COLO668 (cell line): Measurements from ENCODE around the gene CSF2RB.

ENCODE experiments used
- DNase-seq: peaks from one replicate; lab custom pipeline; 2025; ENCODE audit not compliant: unreplicated experiment; lab: John Stamatoyannopoulos, UW

CSF2RB gene

DNA sequence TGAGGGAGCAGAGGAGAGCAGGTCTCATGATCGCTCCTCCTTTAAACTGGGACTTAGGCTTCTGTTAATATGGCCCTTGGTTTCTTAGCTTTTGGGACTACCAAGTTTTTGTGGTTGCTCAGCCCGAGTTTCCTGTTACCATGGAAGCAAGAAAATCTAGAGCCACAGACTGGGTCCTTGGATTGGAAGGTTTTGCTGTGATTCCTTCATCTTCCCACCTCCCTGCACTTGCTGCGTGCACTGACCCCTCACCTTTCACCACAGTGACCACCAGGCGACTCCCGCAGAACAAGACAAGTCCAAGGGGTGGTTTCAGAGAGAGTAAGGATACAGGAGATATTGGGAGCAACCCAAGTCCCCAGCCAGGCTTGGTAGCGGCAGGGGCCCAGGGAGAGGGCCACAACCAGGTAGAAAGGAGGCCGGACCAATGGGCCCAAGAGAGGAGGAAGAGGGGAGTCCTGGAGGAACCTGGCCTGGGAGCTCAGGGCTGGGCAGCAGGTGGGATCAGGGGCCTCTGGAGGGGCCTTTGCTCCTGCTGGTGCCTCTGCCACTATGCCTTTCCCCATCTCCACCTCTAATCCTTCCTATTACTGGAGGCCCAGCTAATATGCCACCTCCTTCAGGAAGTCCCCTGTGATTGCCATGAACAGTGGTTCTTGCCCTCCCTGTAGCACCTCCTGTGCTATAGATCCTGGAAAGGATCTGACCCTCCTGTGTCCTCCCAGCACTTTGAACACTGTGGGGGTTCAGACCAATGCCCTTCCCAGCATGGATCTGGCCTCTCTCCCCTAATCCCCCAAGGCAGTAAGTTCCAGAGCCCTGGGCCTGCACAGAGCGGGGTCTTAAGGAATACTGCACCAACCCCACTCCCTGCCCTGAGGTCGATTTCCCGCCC, 21.2 kb downstream of the CSF2RB start:
- DNase-seq, result no peak

DNA sequence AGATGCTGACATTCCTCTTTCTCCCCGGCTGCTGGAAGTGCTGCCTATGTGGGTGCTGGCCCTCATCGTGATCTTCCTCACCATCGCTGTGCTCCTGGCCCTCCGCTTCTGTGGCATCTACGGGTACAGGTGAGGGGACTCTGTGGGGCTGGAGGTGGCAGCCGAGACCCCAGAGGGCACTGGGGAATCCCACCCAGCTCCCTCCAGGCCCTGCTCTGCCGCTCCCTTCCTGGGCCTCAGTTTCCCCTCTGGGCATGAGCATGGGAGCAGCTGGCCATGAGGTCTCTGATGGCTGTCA, 21.8 kb downstream of the CSF2RB start:
- no peak for DNase-seq

GRCh38 chr22:36935694-36936093, 22.3 kb downstream of the CSF2RB start:
- no peak for DNase-seq

- no peak for DNase-seq
These were observed 23.1 kb downstream of the CSF2RB start for GRCh38 chr22:36936362-36937116.

DNA sequence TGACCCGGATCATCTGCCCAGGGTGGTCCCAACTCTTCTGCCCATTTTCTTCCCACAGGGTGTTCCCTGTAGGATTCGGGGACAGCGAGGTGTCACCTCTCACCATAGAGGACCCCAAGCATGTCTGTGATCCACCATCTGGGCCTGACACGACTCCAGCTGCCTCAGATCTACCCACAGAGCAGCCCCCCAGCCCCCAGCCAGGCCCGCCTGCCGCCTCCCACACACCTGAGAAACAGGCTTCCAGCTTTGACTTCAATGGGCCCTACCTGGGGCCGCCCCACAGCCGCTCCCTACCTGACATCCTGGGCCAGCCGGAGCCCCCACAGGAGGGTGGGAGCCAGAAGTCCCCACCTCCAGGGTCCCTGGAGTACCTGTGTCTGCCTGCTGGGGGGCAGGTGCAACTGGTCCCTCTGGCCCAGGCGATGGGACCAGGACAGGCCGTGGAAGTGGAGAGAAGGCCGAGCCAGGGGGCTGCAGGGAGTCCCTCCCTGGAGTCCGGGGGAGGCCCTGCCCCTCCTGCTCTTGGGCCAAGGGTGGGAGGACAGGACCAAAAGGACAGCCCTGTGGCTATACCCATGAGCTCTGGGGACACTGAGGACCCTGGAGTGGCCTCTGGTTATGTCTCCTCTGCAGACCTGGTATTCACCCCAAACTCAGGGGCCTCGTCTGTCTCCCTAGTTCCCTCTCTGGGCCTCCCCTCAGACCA, 24.0 kb downstream of the CSF2RB start:
- no peak for DNase-seq

DNA sequence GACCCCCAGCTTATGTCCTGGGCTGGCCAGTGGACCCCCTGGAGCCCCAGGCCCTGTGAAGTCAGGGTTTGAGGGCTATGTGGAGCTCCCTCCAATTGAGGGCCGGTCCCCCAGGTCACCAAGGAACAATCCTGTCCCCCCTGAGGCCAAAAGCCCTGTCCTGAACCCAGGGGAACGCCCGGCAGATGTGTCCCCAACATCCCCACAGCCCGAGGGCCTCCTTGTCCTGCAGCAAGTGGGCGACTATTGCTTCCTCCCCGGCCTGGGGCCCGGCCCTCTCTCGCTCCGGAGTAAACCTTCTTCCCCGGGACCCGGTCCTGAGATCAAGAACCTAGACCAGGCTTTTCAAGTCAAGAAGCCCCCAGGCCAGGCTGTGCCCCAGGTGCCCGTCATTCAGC, 24.6 kb downstream of the CSF2RB start:
- DNase-seq, result no peak

GRCh38 chr22:36938886-36939285, 25.5 kb downstream of the CSF2RB start:
- no peak for DNase-seq

GRCh38 chr22:36940676-36941075, 27.2 kb downstream of the CSF2RB start:
- DNase-seq, result no peak

DNA sequence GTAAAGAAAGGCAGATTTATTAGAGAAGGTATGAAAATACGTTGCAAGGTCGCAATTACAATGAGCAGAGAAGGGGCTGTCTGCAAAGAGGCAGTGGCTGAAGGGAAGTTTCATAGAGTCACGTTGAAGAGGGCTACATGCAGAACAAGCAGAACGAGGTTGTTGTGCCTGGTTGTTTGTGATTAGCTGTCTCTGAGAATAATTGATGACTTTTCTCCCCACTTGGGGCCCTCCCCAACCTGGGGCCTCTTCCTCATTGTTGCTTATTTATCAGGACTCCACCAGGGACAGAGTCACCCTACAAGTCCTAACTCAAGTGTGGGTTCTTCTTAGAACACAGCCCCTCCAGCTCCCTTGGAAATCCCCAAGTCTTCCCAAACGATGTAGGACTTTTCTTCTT, 29.1 kb downstream of the CSF2RB start:
- no peak for DNase-seq

DNA sequence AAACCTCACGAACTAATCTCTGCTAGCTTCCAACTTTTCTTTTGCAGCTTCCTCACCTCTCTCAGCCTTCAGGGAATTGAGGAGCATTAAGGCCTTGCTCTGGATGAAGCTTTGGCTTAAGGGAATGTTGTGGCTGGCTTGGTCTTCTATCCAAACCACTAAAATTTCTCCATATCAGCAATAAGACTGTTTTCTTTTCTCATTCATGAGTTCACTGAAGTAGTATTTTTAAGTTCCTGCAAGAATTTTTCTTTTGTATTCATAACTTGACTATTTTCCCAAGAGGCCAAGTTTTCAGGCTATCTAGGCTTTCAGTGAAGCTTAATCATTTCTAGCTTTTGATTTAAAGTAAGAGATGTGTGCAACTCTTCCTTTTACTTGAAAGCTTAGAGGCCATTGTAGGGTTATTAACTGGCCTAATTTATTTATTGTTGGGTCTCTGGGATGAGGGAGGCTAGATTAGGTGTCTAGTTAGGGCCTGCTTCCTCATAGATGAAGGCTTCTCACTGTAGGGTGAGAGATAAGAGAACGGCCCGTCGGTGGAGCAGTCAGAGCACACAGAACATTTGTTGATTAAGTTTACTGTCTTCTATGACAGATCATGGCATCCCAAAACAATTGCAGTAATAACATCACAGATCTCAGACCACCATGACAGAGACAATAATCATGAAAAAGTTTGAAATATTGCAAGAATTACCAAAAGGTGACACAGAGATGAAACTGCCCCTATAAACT, 33.2 kb downstream of the CSF2RB start:
- no peak for DNase-seq

DNA sequence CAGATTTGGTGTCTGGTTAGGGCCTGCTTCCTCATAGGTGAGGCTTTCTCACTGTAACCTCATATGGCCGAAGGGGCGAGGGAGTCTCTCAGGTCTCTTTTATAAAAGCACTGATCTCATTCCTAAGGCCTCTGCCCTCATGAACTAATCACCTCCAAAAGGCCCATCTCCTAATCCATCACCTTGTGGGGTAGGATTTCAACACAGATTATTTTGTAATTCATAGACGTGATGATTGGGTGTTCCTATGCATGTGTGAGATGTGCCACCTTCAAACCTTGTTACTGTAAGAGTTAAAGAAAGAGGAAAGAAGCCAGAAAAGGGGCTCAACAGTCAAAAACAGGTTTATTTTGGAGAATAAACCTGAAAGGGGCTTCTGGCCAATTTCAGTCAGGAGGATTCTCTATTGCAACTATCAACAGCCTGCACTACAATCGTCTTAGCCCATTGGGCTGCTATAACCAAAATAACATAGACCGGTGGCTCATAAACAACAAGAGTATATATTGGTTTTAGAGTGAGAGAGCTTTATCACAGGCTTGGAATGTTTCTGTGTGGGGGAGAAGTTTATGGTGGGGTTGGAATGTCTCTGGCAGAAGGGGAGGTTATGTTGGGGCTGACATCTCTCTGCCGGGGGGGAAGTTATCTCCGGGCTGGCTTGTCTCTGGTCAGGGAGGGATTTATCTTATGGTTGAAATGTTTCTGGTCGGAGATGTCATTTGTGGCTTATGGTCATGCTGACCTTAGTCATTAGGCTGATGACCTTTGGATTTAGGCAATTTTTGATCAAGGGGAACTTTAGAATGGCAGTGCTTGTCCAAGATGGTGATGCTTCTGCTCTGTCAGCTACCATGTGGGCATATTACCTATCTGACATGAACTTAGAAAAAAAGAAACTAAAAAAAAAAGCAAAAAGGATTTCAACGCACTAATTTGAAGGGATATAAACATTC, 35.1 kb downstream of the CSF2RB start:
- no peak for DNase-seq

- DNase-seq, result no peak
These were observed 37.6 kb downstream of the CSF2RB start for GRCh38 chr22:36950797-36951590.

DNA sequence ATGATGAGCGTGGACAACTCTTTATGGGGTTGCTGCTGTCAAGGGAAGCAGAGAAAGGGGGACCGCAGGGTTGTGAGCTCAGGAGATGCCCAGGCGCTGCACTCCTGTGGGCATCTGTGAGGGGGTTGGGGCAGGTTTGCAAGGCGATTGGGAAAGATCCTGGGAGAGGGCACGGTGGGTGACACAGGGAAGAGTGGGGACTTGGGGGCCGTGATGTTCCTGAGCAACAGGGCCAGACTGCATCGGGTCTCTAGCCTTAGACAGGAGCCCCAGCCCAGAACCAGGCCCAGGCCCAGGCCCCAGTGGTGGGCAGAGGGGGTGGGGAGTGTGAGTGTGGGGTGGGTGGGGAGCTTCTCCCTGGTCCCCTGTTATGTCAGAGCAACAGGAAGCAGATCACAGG, 38.3 kb downstream of the CSF2RB start:
- DNase-seq, result no peak

DNA sequence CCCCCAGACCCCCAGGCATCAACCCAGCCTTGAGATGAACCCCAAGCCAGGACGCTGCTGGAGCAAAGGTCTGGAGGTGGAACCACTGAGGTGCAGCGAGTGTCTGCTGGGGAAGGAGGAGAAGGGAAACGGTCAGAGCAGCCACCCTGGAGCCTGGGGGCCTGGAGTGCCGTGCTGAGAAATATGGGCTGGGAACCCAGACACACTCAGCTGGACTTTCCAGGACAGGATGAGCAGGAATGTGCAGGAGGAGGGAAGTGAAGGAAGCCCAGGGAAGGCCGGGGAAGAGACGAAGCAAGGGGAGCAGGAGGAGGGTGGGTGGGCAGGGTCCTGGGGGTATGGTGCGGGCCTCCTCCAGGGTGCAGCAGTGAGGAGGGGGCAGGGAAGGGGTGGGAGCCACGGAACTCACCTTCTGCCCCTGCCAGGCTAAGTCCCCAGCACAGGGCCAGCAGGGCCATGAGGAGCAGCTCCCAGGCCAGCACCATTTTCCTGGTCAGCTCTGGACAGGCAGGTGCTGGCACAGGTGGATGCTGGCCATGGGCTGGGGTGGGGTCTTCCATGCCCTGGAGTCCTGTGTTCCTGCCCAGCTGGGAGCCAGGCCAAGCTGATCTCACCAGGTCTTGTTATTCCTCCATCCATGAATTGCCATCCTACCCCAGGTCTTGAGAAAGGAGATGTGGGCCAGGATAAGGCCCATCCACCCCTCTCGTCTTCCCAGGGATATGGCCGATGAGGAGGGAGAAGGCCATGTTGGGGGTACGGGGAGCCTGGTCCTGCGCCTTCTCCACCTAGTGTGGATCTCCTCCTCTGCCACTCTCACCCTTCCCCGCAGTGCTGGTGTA, 40.0 kb downstream of the CSF2RB start:
- no peak for DNase-seq

- DNase-seq, result no peak
These were observed 41.0 kb downstream of the CSF2RB start for GRCh38 chr22:36954251-36955014.

DNA sequence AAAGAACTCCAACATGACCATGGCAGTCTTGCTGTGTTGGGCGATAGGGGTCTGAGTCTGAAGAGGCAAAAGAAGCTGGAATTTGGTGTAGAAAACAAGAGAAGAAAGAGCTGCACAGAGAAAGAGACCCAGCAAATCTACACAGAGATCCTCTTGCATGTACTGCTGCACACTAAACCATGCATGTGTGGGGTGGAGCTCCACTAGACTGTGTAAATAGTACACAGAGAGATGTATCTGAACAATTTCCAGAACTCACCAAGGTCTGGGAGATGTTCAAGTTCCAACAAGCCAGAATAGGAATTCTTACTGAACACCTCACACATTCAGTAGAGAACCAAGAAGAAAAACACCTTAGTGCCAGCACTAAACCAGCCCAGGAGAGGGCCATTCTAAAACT, 42.3 kb downstream of the CSF2RB start:
- DNase-seq, result no peak

DNA sequence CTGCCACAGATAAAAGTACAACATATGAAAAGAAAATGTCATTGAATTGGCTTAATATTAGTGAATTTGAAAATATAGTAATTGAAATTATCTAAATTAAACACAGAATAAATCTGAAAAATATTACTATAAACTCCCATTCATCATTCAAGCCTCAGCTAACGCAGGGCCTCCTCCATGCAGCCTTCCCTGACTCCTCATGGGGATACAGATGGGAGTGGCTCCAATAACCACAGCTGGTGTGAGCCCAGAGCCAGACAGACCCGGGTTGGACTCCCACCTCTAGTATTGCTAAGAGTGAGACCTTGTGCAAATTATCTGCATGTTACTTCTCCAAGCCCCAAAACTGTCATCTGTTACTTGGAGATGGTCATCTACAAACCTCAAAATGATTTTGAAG, 44.9 kb downstream of the CSF2RB start:
- DNase-seq, result no peak

DNA sequence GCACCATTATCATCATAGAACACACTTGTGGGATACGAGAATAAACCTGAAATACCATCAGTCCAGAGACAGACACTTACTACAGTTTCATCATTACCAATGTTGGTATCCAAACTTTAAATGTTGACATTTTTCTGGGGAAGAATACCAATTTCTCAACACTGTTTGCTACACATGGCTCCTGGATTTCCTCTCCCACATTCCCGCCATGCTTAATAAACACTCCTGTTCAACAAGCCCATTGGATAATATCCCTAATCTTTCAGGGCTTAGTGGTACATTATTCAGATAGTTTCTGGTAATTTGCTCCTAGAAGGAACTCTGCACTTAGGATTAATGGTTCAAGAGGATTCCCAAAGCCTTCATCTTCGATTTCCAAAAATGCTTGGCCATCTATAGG, 48.2 kb downstream of the CSF2RB start:
- no peak for DNase-seq
